Fibroblast of skin of right biceps (primary cell): ENCODE measurements around the gene RBBP8NL.

ENCODE experiments used
- DNase-seq: peaks from one replicate; pipeline ENCODE4 v3.0.0-alpha.2; 2013

RBBP8NL gene

DNA sequence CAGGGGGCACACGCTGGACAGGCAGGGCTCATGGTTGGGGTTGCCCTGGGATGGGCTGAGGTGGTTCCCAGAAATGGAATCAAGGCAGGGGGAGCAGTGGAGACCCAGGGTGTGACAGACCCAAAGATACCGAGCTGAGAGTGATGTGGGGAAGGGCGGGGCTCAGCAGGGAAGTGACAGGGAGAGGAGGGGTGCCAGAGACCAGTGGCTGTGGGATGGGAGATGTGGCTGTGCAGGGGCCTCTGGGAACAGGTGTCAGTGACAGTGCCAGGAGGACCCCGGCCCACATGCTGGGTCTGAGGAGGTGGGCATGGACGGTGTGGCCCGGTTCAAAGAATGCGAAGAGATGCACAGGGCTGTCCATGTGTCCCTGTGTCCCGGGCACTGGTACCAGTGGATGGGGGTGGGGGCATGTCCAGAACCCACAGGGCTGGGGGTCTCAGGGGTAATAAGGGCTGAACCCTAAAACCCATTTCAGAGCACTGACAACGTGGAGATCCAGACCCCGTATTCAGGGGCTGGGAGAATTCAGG is 21.3 kb downstream of the RBBP8NL start:
- DNase-seq, result no peak

DNA sequence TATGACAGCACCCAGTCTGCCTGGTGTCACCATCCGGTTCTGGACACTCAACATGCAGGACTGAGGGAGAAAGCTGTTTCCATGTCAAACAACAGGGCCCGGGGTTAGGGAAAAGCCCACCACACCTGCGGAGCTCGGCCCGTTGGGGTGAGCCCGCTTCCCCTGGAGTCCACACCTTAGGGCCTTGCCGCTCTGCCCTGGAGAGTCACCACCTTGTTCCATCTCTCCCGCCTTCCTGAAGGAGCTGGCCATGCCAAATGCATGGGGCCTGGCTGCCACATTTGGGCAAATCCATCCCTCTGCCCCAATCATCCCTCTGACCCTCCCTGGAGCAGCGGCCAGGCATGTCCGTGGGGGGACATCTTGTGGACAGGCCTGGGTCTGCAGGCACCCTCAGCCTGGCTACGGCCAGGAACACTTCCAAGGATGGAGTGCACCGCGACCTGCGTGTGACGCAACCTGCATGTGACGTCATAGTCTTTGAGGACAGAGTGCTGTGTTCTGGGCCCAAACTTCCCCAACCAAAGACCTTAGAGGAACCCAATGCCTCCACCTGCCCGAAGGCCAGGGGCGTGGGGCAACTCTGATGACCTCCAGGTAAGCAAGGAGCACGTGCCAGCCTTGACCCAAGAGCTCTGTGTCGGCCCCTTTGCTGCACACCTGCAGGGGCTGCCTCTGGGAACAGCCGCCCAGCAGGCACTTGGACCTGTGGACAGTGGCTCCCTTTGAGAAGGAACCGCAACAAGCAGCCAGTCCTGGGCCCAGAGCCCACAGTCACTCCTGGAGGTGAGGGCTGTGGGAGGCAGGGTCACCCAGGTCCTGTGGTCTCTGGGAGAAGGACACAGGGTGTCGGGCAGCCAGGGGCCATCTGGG is 22.0 kb downstream of the RBBP8NL start:
- peak; percentile 37 for DNase-seq

DNA sequence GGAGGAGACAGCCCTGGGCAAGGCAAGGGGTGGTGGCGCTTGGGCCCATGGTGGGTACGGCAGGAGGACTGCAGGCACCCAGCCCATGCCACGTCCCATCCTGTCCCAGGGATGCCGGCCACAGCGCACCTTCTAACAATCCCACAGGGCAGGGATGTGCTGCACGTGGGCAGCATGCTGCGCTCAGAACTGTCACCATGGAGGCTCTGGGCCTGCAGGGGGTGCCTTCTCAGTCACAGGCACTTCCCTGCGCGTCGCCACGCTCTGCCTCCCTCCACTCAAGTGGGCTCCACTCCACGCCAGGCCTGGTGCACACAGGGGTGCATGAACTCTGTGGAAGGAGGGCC is 22.6 kb downstream of the RBBP8NL start:
- no peak for DNase-seq

DNA sequence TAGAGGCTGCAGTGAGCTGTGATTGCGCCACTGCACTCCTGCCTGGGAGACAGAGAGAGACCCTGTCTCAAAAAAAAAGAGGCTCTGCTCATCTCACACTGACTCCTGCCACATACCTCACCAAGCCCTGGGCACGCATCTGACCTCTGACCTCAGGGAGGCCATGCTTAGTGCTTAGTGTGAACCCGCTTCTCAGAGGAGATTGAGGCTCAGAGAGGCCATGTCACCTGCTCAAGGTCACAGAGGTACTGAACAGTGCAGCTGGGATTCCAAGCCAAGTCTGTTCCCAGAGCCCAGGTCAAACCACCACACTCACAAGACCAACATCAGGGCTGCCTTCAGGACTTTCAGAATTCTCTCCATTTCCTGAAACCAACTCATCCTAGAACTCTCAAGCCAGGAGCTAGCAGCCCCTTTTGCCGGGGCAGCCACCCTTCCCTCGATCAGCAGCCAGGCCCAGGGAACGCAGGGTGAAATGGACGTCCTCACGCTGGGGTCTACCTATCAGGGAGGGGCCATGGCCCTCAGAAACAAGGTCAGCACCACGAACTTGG is 23.1 kb downstream of the RBBP8NL start:
- no peak for DNase-seq

- DNase-seq, result no peak
These were observed 24.0 kb downstream of the RBBP8NL start for GRCh38 chr20:62403331-62403730.

DNA sequence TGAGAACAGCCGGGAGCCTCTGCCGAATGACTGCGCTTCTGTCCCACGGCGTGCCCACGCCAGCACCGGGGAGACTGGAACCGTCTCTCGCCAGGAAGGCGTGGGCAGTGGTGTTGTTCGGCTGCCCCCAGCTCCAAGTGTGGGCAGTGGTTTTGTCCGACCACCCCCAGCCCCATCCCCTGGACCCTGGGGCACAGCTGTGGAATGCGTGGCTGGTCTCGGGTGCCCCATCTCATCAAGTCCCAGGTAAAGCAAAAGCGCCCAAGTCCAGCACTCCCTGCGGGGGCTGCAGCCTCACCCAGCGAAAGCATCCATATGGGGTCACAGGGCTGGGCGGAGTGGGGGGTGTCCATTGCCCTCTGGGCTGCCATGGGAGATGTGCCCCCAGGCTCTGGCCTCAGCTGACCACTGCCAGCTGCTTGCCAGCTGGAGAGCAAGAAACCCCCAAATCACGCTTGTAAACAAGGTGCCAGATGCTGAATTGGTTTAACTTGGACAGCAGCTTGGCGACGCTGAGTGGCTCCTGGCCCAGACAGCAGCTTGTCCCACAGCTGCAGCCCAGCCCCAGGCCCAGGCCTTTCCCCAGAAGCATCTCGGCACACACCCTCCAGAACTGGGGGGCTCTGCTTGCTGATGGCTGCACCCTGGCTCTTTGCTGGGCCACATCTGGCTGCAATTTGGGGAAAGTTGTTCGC is 24.7 kb downstream of the RBBP8NL start:
- DNase-seq, result no peak

- no peak for DNase-seq
These were observed 26.0 kb downstream of the RBBP8NL start for GRCh38 chr20:62401331-62401779.

GRCh38 chr20:62400541-62400940 is 26.8 kb downstream of the RBBP8NL start:
- no peak for DNase-seq

- no peak for DNase-seq
These were observed 27.3 kb downstream of the RBBP8NL start for GRCh38 chr20:62400021-62400420.

DNA sequence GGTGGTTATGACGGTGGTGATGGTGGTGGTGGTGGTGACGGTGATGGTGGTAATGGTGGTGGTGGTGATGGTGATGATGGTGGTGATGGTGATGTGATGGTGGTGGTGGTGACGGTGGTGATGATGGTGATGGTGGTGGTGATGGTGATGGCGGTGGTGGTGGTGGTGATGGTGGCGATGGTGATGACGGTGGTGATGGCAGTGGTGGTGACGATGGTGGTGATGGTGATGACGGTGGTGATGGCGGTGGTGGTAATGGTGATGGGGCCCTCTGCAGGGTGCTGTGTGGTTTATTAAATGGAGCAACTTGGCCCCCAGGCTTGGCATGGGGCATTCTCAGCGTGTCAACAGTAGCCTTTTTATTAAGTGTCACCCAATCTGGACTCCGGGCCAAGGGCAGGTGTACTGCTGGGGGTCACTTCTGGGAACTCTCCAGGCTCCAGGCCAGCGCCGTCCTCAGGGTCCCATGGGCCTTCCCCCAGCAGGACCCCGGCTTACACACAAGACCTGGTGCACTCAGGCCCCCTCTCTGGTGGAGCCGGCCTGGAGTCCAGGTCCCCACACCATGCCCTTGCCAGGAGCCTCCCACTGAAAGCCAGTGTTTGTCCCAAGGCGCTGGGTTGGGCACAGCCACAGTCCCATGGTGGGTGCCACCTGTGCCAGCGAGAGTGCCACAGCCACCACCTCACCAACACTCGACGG is 29.1 kb downstream of the RBBP8NL start:
- DNase-seq, result no peak

- DNase-seq, result no peak
These were observed 30.7 kb downstream of the RBBP8NL start for GRCh38 chr20:62396367-62397239.

DNA sequence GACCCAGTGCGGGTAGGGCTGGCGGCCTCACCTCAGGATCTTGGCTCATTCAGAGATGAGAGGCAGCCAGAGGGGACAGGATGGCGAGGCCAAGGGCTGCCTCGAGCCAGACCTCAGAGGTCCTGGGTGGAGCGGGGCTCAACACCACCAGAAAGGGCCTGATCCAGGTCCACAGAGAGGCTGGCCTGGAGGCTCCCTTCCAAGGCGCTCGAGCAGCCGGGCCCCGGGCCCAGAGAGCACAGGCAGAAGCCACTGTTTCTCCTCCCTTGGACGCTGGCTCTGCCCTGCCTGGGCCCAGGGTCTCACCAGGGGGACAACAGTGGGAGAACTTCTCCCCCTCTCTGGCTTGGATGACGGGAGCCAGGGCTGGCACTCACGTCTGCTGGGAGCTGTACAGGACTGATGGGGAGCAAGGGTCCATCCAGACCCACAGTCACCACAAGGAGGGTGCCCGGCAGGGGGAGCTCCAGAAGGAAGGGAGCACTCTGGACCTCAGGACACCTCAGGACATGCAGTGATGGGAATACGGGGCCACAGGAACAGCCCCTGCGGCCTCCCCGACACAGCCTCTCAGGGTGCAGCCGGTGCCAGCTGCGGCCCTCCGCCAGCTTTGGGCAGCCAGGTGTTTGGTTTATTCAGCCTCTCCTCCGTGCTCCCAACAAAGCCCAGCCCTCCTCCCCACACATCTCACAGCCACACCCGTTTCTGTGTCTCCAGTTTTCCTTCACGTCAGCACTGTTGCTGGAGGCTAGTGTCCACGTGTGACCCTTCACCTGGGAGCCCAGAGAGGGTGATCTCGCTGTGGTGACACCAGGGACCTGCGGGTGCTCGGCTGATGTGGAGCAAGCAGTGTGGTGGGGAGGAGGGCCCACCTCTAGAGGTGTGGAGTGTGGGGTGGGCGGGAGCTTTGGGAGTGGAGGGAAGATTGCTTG is 31.8 kb downstream of the RBBP8NL start:
- no peak for DNase-seq

DNA sequence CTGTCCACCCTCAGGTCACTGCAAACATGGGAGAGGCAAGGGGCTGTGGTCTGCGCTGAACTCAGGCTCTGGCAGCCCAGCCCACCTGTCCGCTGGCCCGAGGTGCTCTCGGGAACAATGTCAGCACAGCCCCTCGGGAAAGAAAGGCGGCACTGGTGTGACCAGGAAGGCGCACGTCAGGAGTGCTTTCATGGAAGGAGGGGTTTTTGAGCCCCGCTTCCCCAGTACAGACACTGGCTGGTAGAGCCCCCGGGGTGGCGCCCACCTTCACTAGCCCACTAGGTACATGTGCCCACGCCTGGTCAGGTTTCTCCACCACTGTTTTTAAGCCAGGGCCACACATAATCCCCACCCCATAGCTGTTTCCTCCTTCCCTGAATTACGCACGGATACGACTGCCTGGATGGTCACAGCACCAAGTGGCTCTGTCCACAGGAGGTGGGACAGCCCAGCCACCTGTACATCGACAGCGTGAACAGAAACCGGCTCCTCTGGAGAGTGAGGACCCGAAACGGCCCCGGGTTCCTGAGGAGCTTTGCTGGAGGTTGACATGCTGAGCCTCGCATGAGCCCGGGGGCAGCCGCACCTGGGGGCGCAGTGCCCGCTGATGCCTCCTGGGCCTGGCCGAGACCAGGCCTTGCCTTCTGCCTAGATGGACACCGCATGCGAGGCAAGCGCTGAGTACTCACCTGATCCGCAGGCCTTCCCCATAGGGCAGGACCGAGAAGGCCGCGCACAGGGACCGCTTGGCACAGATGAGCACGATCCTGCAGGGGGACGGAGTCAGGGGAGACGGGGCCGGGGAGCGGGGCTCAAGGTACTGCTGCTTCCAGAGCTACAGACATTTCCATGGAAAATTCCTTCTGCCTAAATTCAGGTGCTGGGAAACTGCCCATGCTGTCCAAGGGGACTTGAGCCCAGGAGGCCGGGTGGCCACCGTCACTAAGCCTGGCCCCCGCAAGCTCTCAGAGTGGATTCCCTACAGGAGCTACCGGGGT is 32.8 kb downstream of the RBBP8NL start:
- DNase-seq, result no peak

- DNase-seq, result no peak
These were observed 33.5 kb downstream of the RBBP8NL start for GRCh38 chr20:62393830-62394229.

DNA sequence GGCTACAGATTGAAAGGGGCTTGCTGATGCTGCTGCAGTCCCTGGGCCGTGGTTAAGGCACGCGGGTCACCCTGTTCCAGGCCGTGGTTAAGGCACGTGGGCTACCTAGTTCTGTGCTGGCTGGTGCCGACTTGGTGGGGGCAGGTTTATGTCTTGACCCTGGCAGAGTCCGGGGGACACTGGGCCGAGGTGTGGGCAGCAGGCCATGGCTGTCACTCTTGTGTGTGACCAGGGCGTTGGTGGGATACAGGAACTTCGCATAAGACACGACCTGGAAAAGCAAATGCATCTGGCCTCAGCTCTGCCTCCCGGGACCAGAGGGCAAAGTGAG is 34.0 kb downstream of the RBBP8NL start:
- no peak for DNase-seq

GRCh38 chr20:62392621-62393334 is 34.6 kb downstream of the RBBP8NL start:
- no peak for DNase-seq

DNA sequence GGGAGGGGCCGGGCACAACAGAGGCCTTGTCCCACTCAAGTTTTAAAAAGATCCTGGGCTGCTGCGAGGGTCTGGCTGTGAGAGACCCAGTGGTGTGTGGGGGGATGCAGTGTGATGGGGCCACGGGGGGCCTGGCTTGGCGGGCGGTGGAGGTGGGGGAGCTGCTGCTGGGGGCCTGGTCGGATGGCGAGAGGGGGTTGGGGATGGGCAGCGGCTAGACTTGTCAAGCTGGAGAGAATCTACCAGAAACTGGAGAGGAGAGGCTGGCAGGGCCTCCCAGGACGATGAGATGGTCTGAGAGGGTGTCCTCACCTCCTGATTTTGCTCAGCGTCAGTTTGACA is 35.3 kb downstream of the RBBP8NL start:
- no peak for DNase-seq

DNA sequence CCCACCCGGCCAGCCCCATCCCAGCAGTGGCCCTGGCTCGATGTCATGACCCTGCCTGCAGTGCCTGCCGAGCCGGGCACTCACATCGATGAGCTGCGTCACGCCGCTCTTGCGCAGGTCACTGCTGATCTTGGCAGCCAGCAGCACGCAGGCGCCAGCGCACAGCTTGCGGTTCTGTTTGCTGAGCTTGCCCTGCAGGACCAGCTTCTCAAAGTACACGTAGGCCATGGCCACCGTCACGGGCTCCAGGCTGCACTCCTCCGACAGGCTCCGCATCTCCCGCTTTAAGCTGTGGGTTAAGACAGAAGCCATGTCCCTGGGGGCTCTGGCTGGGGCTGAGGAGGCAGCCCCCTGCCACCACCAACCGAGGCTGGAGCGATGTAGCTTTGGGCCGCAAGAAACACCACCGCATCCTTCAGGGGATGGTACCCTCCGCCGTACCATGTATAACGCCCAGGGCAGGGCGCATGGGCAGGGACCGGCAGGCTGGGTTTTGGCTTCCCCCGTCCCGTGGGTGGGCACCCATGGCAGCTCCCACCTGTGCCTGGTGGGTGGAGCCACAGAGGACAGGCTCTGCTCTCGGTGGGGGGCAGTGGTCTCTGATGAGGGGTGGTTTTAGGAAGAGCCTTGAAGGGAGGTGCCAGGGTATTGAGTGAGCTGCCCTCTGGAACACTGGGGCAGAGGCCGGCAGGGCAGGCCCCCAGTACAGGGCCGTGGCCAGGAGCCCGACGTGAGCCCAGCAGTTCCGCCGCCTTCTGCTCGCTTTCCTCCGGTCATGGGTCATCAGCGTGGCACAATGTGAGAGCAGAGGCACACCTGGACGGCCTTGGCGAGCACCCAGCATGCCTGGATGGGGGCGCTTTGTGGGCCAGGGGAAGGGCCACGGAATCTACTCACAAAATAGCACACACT is 35.9 kb downstream of the RBBP8NL start:
- DNase-seq, result no peak
